Fibroblast of lung (primary cell): ENCODE measurements around the gene SRRM3. TPM values are rescaled to one million over a fixed set of nuclear protein-coding genes. Genes with fewer than 3 reads are reported as not detected.

ENCODE experiments used
- DNase-seq, 2 donors: peaks; one replicate each; pipeline versions ENCODE4 v3.0.0 to v3.0.0-alpha.2; 2010; ENCODE audit warnings: low read depth in 2 of 2
- H2AFZ ChIP-seq: 2 replicates; pipeline ENCODE4 v1.5.1; 2012; ENCODE audit warnings: low read length, control low read depth, inconsistent platforms
- H3K27ac ChIP-seq: 2 replicates; pipeline ENCODE4 v1.5.1; 2011; ENCODE audit warnings: low read length, control low read depth; ENCODE audit not compliant: insufficient read depth
- H3K27me3 ChIP-seq: 2 replicates; pipeline ENCODE4 v1.5.1; 2011; ENCODE audit warnings: mild to moderate bottlenecking, low read length; ENCODE audit not compliant: control insufficient read depth, insufficient read depth
- H3K36me3 ChIP-seq: 2 replicates; pipeline ENCODE4 v1.5.1; 2011; ENCODE audit warnings: low read length; ENCODE audit not compliant: control insufficient read depth, insufficient read depth
- H3K4me1 ChIP-seq: 2 replicates; pipeline ENCODE4 v1.5.1; 2011; ENCODE audit warnings: low read length; ENCODE audit not compliant: control insufficient read depth, insufficient read depth; ENCODE audit errors: extremely low read depth
- H3K4me2 ChIP-seq: 2 replicates; pipeline ENCODE4 v1.5.1; 2011; ENCODE audit warnings: low read length, control low read depth; ENCODE audit not compliant: insufficient read depth; ENCODE audit errors: extremely low read depth
- H3K4me3 ChIP-seq, 4 experiments: fragments of 200-600 bp in 1 of 4; sonication (generic) in 1 of 4; replicated peaks in 1 of 4; 2 replicates each; pipeline ENCODE4 v1.5.1; 2011 to 2016; ENCODE audit warnings: low read length in 4 of 4, low read depth in 3 of 4, mild to moderate bottlenecking in 3 of 4, control low read depth in 2 of 4, inconsistent platforms in 1 of 4, mixed read lengths in 1 of 4; ENCODE audit not compliant: insufficient read depth in 1 of 4; ENCODE audit errors: control extremely low read depth in 1 of 4
- H3K79me2 ChIP-seq: 2 replicates; pipeline ENCODE4 v1.5.1; 2012; ENCODE audit warnings: mild to moderate bottlenecking, low read length, inconsistent platforms; ENCODE audit not compliant: control insufficient read depth, insufficient read depth
- H3K9ac ChIP-seq: 2 replicates; pipeline ENCODE4 v1.5.1; 2011; ENCODE audit warnings: mild to moderate bottlenecking, low read length, control low read depth; ENCODE audit not compliant: insufficient read depth
- H3K9me3 ChIP-seq: 2 replicates; pipeline ENCODE4 v1.5.1; 2012; ENCODE audit warnings: low read depth, low read length; ENCODE audit not compliant: control insufficient read depth, insufficient read depth
- H4K20me1 ChIP-seq: 2 replicates; pipeline ENCODE4 v1.5.1; 2011; ENCODE audit warnings: low read length; ENCODE audit not compliant: control insufficient read depth, insufficient read depth; ENCODE audit errors: extremely low read depth
- EZH2 ChIP-seq: IDR thresholded peaks from 2 replicates; pipeline ENCODE4 v1.5.1; 2012; ENCODE audit warnings: low read length, control low read depth, mild to moderate bottlenecking; ENCODE audit errors: missing control alignments
- polyA plus RNA-seq, 2 donors: library from polyadenylated mRNA; depleted of rRNA in 1 of 2; stranded (reverse) in 1 of 2; unstranded in 1 of 2; fragments of >200 nt; gene quantifications; 2 replicates each; pipeline ENCODE4 v1.2.1, GENCODE V29; 2011 to 2012; ENCODE audit warnings: missing spikeins in 1 of 2
- total RNA-seq: library from RNA; depleted of rRNA; stranded (reverse); fragments of >200 nt; gene quantifications from 2 replicates; pipeline ENCODE4 v1.2.1, GENCODE V29; 2014
- TF ChIP-seq, protein P1 (sequence below), 2 donors: IDR thresholded peaks in 1 of 2; conservative IDR thresholded peaks in 1 of 2; 1 replicate in 1 of 2; 2 replicates in 1 of 2; pipeline ENCODE4 v1.5.1; 2011 to 2012; ENCODE audit warnings: low read length in 2 of 2, control low read depth in 1 of 2, inconsistent platforms in 1 of 2, low read depth in 1 of 2, mild to moderate bottlenecking in 1 of 2

Gene SRRM3
- total and polyA plus RNA-seq, 2 donors (not counting 1 experiment from before 2014, with no cell fraction given) = 0.40 to 1.7 TPM

DNA sequence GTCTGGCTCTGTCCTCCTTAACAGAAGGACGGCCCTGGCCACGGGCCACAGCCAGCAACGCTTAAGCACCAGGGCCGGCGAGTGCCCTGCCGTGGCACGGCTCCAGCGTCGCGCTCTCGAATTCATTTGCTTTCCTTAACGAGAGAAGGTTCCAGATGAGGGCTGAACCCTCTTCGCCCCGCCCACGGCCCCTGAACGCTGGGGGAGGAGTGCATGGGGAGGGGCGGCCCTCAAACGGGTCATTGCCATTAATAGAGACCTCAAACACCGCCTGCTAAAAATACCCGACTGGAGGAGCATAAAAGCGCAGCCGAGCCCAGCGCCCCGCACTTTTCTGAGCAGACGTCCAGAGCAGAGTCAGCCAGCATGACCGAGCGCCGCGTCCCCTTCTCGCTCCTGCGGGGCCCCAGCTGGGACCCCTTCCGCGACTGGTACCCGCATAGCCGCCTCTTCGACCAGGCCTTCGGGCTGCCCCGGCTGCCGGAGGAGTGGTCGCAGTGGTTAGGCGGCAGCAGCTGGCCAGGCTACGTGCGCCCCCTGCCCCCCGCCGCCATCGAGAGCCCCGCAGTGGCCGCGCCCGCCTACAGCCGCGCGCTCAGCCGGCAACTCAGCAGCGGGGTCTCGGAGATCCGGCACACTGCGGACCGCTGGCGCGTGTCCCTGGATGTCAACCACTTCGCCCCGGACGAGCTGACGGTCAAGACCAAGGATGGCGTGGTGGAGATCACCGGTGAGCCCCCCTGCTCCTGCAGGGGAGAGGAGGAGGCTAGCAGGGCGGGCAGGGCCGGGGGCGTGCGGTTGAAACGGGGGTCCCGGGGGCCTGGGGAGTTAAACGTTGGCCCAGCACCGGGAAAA lies 100.9 kb downstream of the SRRM3 start, which contains the start of gene HSPB1:
Gene HSPB1 (plus strand): TSS at position 327 of the 855 bp plus-strand sequence. CDS start 40 bp downstream, at position 367.
- Histone ChIP-seq H3K36me3 (peaks cover 3% of the 10 kb centered on the region), H2AFZ (peak within 1 kb of the TSS; percentile 94), H3K4me3 (peak within 1 kb of the TSS; percentile 60 to 97 (median 71)), H3K4me1 (peaks cover 9% of the 10 kb centered on the region), H3K79me2 (peaks cover 12% of the 10 kb centered on the region), H3K9me3 (no peaks in the 10 kb centered on the region), H3K9ac (peak within 1 kb of the TSS; percentile 93), H3K27ac (peak within 1 kb of the TSS; percentile 73), H3K27me3 (no peaks in the 10 kb centered on the region), H3K4me2 (peak within 1 kb of the TSS; percentile 79), H4K20me1 (no peaks in the 10 kb centered on the region)
- peak; percentile 89 for DNase-seq
- TF ChIP-seq, protein P1, sequence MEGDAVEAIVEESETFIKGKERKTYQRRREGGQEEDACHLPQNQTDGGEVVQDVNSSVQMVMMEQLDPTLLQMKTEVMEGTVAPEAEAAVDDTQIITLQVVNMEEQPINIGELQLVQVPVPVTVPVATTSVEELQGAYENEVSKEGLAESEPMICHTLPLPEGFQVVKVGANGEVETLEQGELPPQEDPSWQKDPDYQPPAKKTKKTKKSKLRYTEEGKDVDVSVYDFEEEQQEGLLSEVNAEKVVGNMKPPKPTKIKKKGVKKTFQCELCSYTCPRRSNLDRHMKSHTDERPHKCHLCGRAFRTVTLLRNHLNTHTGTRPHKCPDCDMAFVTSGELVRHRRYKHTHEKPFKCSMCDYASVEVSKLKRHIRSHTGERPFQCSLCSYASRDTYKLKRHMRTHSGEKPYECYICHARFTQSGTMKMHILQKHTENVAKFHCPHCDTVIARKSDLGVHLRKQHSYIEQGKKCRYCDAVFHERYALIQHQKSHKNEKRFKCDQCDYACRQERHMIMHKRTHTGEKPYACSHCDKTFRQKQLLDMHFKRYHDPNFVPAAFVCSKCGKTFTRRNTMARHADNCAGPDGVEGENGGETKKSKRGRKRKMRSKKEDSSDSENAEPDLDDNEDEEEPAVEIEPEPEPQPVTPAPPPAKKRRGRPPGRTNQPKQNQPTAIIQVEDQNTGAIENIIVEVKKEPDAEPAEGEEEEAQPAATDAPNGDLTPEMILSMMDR (conservative IDR thresholded peaks at IDR 0.05 in 1 of 2, IDR thresholded peaks at IDR 0.05 in 1 of 2; ENCODE audit: low read depth in 1 of 2, low read length in 2 of 2) = no peak
- no peak for TF ChIP-seq EZH2

DNA sequence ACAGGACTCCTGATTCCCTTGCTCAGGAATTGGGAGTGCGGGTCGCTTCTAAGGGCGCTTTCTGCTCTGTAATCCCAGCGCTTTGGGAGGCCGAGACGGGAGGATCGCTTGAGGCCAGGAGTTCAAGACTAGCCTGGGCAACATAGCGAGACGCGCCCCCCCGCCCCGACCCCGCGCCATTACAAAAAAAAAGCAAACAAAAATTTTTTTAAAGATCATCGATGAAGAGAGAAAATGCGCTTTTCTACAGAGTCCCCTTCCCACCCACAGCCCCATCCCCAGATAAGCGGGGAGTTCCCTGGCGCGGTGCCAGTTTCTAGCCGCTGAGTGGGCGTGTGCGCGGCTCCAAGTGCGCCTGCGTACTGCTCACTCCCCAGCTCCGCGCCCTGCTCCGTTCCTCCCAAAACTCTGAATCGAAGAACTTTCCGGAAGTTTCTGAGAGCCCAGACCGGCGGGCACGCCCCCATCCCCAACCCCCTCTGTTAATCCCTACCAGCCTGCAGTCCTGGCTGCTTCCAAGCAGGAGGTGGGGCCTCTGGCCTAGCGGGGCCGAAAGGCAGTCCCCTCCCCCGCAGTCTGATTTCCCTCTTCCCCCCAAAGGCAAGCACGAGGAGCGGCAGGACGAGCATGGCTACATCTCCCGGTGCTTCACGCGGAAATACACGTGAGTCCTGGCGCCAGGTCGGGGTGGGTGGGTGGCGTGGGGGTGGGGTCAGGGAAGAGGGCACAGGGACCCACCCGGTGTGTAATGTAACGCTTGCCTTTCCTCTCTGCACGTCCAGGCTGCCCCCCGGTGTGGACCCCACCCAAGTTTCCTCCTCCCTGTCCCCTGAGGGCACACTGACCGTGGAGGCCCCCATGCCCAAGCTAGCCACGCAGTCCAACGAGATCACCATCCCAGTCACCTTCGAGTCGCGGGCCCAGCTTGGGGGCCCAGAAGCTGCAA lies 101.8 kb downstream of the SRRM3 start:
- H3K79me2 ChIP-seq = peaks cover 12% of the 10 kb centered on the region
- no peaks in the 10 kb centered on the region for H4K20me1 ChIP-seq
- no peak overlapping the region for H2AFZ ChIP-seq
- H3K4me2 ChIP-seq = peak overlapping the region; percentile 72
- peak overlapping the region; percentile 73 for H3K27ac ChIP-seq
- H3K9ac ChIP-seq = peak overlapping the region; percentile 93
- peaks cover 7% of the 10 kb centered on the region for H3K4me1 ChIP-seq
- no peak for TF ChIP-seq EZH2
- TF ChIP-seq, protein P1 (conservative IDR thresholded peaks at IDR 0.05 in 1 of 2, IDR thresholded peaks at IDR 0.05 in 1 of 2; ENCODE audit: low read depth in 1 of 2, low read length in 2 of 2) = no peak
- DNase-seq = peak; percentile 90 to 94
- peak overlapping the region; percentile 60 to 97 (median 71) for H3K4me3 ChIP-seq
- H3K36me3 ChIP-seq = peaks cover 3% of the 10 kb centered on the region
- no peaks in the 10 kb centered on the region for H3K27me3 ChIP-seq
- H3K9me3 ChIP-seq = no peaks in the 10 kb centered on the region
